Spleen (tissue), 7 donors: ENCODE data around the gene SKIC8.

Experiments
- POLR2AphosphoS5 ChIP-seq, 3 donors: sonication (generic); formaldehyde crosslinking; IDR thresholded peaks; one replicate each; pipeline ENCODE4 v1.5.1; 2017; ENCODE audit warnings: antibody characterized with exemption in 3 of 3
- TF ChIP-seq, protein P1 (sequence below), 11 experiments: fragments of 200-600 bp in 7 of 11; fragments of 450-650 bp in 4 of 11; sonication (generic) in 4 of 11; IDR thresholded peaks in 8 of 11; conservative IDR thresholded peaks in 3 of 11; 1 replicate in 7 of 11; 2 replicates in 4 of 11; pipeline versions ENCODE4 v1.4.0 to v1.8.0; 2016 to 2021; ENCODE audit warnings: antibody characterized with exemption in 11 of 11, inconsistent platforms in 4 of 11, mild to moderate bottlenecking in 1 of 11
- donor health status: DM: no; HTN: no; CAD: no; lungs with moderate emphysema.
- donor health status: DM: no; HTN: no; CAD: no.
- donor health status: DM: no; HTN: no; CAD: no.

DNA sequence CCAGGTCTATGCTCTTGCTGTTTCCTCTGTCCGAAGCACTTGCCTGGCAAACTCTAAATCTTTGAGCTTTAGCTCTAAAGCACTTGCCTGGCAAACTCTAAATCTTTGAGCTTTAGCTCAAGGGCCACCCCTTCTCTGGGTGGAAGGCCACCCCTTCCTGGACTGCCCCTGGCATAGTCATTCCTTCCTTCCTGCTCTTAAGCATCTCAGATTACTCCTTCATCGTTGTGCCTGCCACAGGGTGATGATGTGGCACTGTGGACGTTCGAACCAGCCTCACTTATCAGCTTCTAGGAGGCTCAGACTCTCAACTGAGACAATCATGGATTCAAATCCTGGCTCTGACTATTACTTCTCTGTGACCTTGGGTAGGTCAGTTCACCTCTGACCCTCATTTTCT lies 30.2 kb upstream of the SKIC8 start:
- TF ChIP-seq, protein P1, sequence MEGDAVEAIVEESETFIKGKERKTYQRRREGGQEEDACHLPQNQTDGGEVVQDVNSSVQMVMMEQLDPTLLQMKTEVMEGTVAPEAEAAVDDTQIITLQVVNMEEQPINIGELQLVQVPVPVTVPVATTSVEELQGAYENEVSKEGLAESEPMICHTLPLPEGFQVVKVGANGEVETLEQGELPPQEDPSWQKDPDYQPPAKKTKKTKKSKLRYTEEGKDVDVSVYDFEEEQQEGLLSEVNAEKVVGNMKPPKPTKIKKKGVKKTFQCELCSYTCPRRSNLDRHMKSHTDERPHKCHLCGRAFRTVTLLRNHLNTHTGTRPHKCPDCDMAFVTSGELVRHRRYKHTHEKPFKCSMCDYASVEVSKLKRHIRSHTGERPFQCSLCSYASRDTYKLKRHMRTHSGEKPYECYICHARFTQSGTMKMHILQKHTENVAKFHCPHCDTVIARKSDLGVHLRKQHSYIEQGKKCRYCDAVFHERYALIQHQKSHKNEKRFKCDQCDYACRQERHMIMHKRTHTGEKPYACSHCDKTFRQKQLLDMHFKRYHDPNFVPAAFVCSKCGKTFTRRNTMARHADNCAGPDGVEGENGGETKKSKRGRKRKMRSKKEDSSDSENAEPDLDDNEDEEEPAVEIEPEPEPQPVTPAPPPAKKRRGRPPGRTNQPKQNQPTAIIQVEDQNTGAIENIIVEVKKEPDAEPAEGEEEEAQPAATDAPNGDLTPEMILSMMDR (IDR thresholded peaks at IDR 0.05 in 8 of 11, conservative IDR thresholded peaks at IDR 0.05 in 3 of 11), result no peak
- TF ChIP-seq POLR2AphosphoS5 (IDR thresholded peaks at IDR 0.05), result no peak
